ENCODE results near the gene DOCK4.

DNA sequence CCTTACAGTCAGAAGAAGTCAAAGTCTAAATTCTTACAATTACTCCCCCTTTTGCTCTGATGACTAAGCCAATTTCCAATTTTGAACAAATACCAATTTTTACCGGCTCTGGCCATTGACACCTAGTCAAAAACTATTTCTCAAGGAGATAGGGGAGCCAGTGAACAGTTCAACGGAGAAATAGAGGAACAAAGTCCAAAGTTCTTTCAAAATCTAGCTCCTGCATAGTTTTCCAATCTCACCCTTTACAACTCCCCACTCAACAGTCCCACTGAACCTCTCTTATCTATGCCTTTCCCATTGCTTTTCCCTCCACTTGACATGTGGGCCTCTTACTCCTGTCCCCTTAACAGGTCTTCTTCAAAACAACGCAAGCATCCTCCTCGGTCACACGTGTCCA lies 192.9 kb downstream of the DOCK4 start:
- TF ChIP-seq, protein P1, sequence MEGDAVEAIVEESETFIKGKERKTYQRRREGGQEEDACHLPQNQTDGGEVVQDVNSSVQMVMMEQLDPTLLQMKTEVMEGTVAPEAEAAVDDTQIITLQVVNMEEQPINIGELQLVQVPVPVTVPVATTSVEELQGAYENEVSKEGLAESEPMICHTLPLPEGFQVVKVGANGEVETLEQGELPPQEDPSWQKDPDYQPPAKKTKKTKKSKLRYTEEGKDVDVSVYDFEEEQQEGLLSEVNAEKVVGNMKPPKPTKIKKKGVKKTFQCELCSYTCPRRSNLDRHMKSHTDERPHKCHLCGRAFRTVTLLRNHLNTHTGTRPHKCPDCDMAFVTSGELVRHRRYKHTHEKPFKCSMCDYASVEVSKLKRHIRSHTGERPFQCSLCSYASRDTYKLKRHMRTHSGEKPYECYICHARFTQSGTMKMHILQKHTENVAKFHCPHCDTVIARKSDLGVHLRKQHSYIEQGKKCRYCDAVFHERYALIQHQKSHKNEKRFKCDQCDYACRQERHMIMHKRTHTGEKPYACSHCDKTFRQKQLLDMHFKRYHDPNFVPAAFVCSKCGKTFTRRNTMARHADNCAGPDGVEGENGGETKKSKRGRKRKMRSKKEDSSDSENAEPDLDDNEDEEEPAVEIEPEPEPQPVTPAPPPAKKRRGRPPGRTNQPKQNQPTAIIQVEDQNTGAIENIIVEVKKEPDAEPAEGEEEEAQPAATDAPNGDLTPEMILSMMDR (conservative IDR thresholded peaks at IDR 0.05; ENCODE audit: low read length), result no peak
- TF ChIP-seq EZH2phosphoT487 (IDR thresholded peaks at IDR 0.05; ENCODE audit: borderline replicate concordance), result no peak
